ENCODE measurements around the gene CEP126. TPM values are rescaled to one million over a fixed set of nuclear protein-coding genes. Genes with fewer than 3 reads are reported as not detected.

Gene CEP126
- polyA plus RNA-seq (2013, experiment 1 of 4): 3.0 TPM
- polyA plus RNA-seq (2013, experiment 2 of 4): 3.3 TPM
- 3.5 TPM for polyA plus RNA-seq (2013, experiment 3 of 4)
- 3.4 TPM for polyA plus RNA-seq (2013, experiment 4 of 4)

GRCh38 chr11:101914738-101915426 is at the start of gene CEP126:
Gene CEP126, plus strand, starts transcription at chr11:101915010. Its CDS starts 275 bp downstream, at chr11:101915285.
- WGBS, 2 experiments: 0 to 1% methylated on average over 56 of the region's 56 CpGs
- Histone ChIP-seq H3K4me1 (ENCODE audit: control insufficient read depth, insufficient read depth, low read length) (no peaks in the 10 kb centered on the region), H3K27me3 (ENCODE audit: control insufficient read depth, insufficient read depth, low read length, poor library complexity, severe bottlenecking) (no peaks in the 10 kb centered on the region), H3K27ac (ENCODE audit: insufficient read depth, low read depth, low read length, poor library complexity, severe bottlenecking) (peak within 1 kb of the TSS; percentile 79), H3K9me3 (ENCODE audit: control insufficient read depth, low read length) (no peaks in the 10 kb centered on the region), H3K36me3 (ENCODE audit: control insufficient read depth, insufficient read depth, low read length) (no peaks in the 10 kb centered on the region), H3K4me3 (ENCODE audit: insufficient read depth, low read depth, low read length) (peak within 1 kb of the TSS; percentile 59)

- WGBS, 2 experiments: 95 to 97% methylated on average over 4 to 5 of the region's 5 CpGs
- no peaks in the 10 kb centered on the region for H3K4me1 ChIP-seq (ENCODE audit: control insufficient read depth, insufficient read depth, low read length)
- H3K4me3 ChIP-seq (ENCODE audit: insufficient read depth, low read depth, low read length): no peak overlapping the region
- H3K36me3 ChIP-seq (ENCODE audit: control insufficient read depth, insufficient read depth, low read length): no peaks in the 10 kb centered on the region
- H3K27me3 ChIP-seq (ENCODE audit: control insufficient read depth, insufficient read depth, low read length, poor library complexity, severe bottlenecking): no peaks in the 10 kb centered on the region
- no peak overlapping the region for H3K27ac ChIP-seq (ENCODE audit: insufficient read depth, low read depth, low read length, poor library complexity, severe bottlenecking)
- H3K9me3 ChIP-seq (ENCODE audit: control insufficient read depth, low read length): no peaks in the 10 kb centered on the region
These were observed 48.0 kb upstream of the CEP126 start for GRCh38 chr11:101866619-101867491.

- Histone ChIP-seq H3K36me3 (ENCODE audit: control insufficient read depth, insufficient read depth, low read length) (no peaks in the 10 kb centered on the region), H3K4me3 (ENCODE audit: insufficient read depth, low read depth, low read length) (no peak overlapping the region), H3K27ac (ENCODE audit: insufficient read depth, low read depth, low read length, poor library complexity, severe bottlenecking) (no peak overlapping the region), H3K27me3 (ENCODE audit: control insufficient read depth, insufficient read depth, low read length, poor library complexity, severe bottlenecking) (no peaks in the 10 kb centered on the region), H3K4me1 (ENCODE audit: control insufficient read depth, insufficient read depth, low read length) (no peaks in the 10 kb centered on the region), H3K9me3 (ENCODE audit: control insufficient read depth, low read length) (no peaks in the 10 kb centered on the region)
- WGBS, 2 experiments: 81 to 87% methylated on average over 2 of the region's 2 CpGs
These were observed 46.9 kb upstream of the CEP126 start for GRCh38 chr11:101867951-101868350.

- Histone ChIP-seq H3K27ac (ENCODE audit: insufficient read depth, low read depth, low read length, poor library complexity, severe bottlenecking) (no peak overlapping the region), H3K36me3 (ENCODE audit: control insufficient read depth, insufficient read depth, low read length) (no peaks in the 10 kb centered on the region), H3K9me3 (ENCODE audit: control insufficient read depth, low read length) (no peaks in the 10 kb centered on the region), H3K4me3 (ENCODE audit: insufficient read depth, low read depth, low read length) (no peak overlapping the region), H3K4me1 (ENCODE audit: control insufficient read depth, insufficient read depth, low read length) (no peaks in the 10 kb centered on the region), H3K27me3 (ENCODE audit: control insufficient read depth, insufficient read depth, low read length, poor library complexity, severe bottlenecking) (no peaks in the 10 kb centered on the region)
- WGBS, 2 experiments: 92 to 98% methylated on average over 6 of the region's 6 CpGs
These were observed 44.3 kb upstream of the CEP126 start for GRCh38 chr11:101870510-101870909.

GRCh38 chr11:101872171-101872882 is 42.5 kb upstream of the CEP126 start:
- Histone ChIP-seq H3K4me1 (ENCODE audit: control insufficient read depth, insufficient read depth, low read length) (no peaks in the 10 kb centered on the region), H3K4me3 (ENCODE audit: insufficient read depth, low read depth, low read length) (no peak overlapping the region), H3K27ac (ENCODE audit: insufficient read depth, low read depth, low read length, poor library complexity, severe bottlenecking) (no peak overlapping the region), H3K36me3 (ENCODE audit: control insufficient read depth, insufficient read depth, low read length) (no peaks in the 10 kb centered on the region), H3K9me3 (ENCODE audit: control insufficient read depth, low read length) (no peaks in the 10 kb centered on the region), H3K27me3 (ENCODE audit: control insufficient read depth, insufficient read depth, low read length, poor library complexity, severe bottlenecking) (no peaks in the 10 kb centered on the region)
- WGBS, 2 experiments: 93% methylated on average over 5 to 6 of the region's 6 CpGs

- no peak overlapping the region for H3K4me3 ChIP-seq (ENCODE audit: insufficient read depth, low read depth, low read length)
These were observed 34.6 kb upstream of the CEP126 start for GRCh38 chr11:101880222-101880621.

GRCh38 chr11:101881586-101881985 is 33.2 kb upstream of the CEP126 start:
- Histone ChIP-seq H3K9me3 (ENCODE audit: control insufficient read depth, low read length) (no peaks in the 10 kb centered on the region), H3K27me3 (ENCODE audit: control insufficient read depth, insufficient read depth, low read length, poor library complexity, severe bottlenecking) (no peaks in the 10 kb centered on the region), H3K36me3 (ENCODE audit: control insufficient read depth, insufficient read depth, low read length) (no peaks in the 10 kb centered on the region), H3K4me3 (ENCODE audit: insufficient read depth, low read depth, low read length) (no peak overlapping the region), H3K27ac (ENCODE audit: insufficient read depth, low read depth, low read length, poor library complexity, severe bottlenecking) (no peak overlapping the region), H3K4me1 (ENCODE audit: control insufficient read depth, insufficient read depth, low read length) (no peaks in the 10 kb centered on the region)
- WGBS, 2 experiments: 93 to 94% methylated on average over 2 of the region's 2 CpGs

More at GRCh38 chr11:101880222-101880621, 34.6 kb upstream of the CEP126 start:
- 88 to 95% methylated on average over 4 of the region's 4 CpGs for WGBS, 2 experiments
- Histone ChIP-seq H3K36me3 (ENCODE audit: control insufficient read depth, insufficient read depth, low read length) (no peaks in the 10 kb centered on the region), H3K27me3 (ENCODE audit: control insufficient read depth, insufficient read depth, low read length, poor library complexity, severe bottlenecking) (no peaks in the 10 kb centered on the region), H3K27ac (ENCODE audit: insufficient read depth, low read depth, low read length, poor library complexity, severe bottlenecking) (no peak overlapping the region), H3K9me3 (ENCODE audit: control insufficient read depth, low read length) (no peaks in the 10 kb centered on the region), H3K4me1 (ENCODE audit: control insufficient read depth, insufficient read depth, low read length) (no peaks in the 10 kb centered on the region)

GRCh38 chr11:101885631-101886030 is 29.2 kb upstream of the CEP126 start:
- Histone ChIP-seq H3K4me3 (ENCODE audit: insufficient read depth, low read depth, low read length) (no peak overlapping the region), H3K36me3 (ENCODE audit: control insufficient read depth, insufficient read depth, low read length) (no peaks in the 10 kb centered on the region), H3K9me3 (ENCODE audit: control insufficient read depth, low read length) (no peaks in the 10 kb centered on the region), H3K4me1 (ENCODE audit: control insufficient read depth, insufficient read depth, low read length) (no peaks in the 10 kb centered on the region), H3K27me3 (ENCODE audit: control insufficient read depth, insufficient read depth, low read length, poor library complexity, severe bottlenecking) (no peaks in the 10 kb centered on the region), H3K27ac (ENCODE audit: insufficient read depth, low read depth, low read length, poor library complexity, severe bottlenecking) (no peak overlapping the region)
- 91 to 93% methylated on average over 3 to 4 of the region's 4 CpGs for WGBS, 2 experiments

- no peak overlapping the region for H3K4me3 ChIP-seq (ENCODE audit: insufficient read depth, low read depth, low read length)
- WGBS, 2 experiments: 93 to 94% methylated on average over 4 of the region's 4 CpGs
These were observed 25.0 kb upstream of the CEP126 start for GRCh38 chr11:101889767-101890166.

GRCh38 chr11:101894505-101894904 is 20.3 kb upstream of the CEP126 start:
- Histone ChIP-seq H3K4me3 (ENCODE audit: insufficient read depth, low read depth, low read length) (no peak overlapping the region), H3K36me3 (ENCODE audit: control insufficient read depth, insufficient read depth, low read length) (no peaks in the 10 kb centered on the region), H3K27ac (ENCODE audit: insufficient read depth, low read depth, low read length, poor library complexity, severe bottlenecking) (no peak overlapping the region), H3K9me3 (ENCODE audit: control insufficient read depth, low read length) (no peaks in the 10 kb centered on the region), H3K4me1 (ENCODE audit: control insufficient read depth, insufficient read depth, low read length) (no peaks in the 10 kb centered on the region), H3K27me3 (ENCODE audit: control insufficient read depth, insufficient read depth, low read length, poor library complexity, severe bottlenecking) (no peaks in the 10 kb centered on the region)
- WGBS, 2 experiments: 90 to 92% methylated on average over 1 of the region's 1 CpG

More at GRCh38 chr11:101889767-101890166, 25.0 kb upstream of the CEP126 start:
- Histone ChIP-seq H3K9me3 (ENCODE audit: control insufficient read depth, low read length) (no peaks in the 10 kb centered on the region), H3K27ac (ENCODE audit: insufficient read depth, low read depth, low read length, poor library complexity, severe bottlenecking) (no peak overlapping the region), H3K27me3 (ENCODE audit: control insufficient read depth, insufficient read depth, low read length, poor library complexity, severe bottlenecking) (no peaks in the 10 kb centered on the region), H3K36me3 (ENCODE audit: control insufficient read depth, insufficient read depth, low read length) (no peaks in the 10 kb centered on the region), H3K4me1 (ENCODE audit: control insufficient read depth, insufficient read depth, low read length) (no peaks in the 10 kb centered on the region)
